T-helper 2 cell treated with Interferon-gamma antibody and Interleukin-4, amounts not matched to agents 100 ng/mL and 5 ng/mL, for 36 hours (primary cell): ENCODE measurements around the gene SOAT1. TPM values are rescaled to one million over a fixed set of nuclear protein-coding genes. Genes with fewer than 3 reads are reported as not detected.
"Not testable (repeated sequence)": the region's sequence is repeated elsewhere in the genome, so short reads cannot be mapped to it uniquely, and the experiment has no call there.

Source experiments
- intact Hi-C: fragments of 100-400 bp; cut with micrococcal nuclease; formaldehyde crosslinking; loops from one replicate; pipeline ENCODE4 v1.15.1; 2023
- total RNA-seq: library from RNA; stranded (reverse); gene quantifications from 2 replicates; pipeline ENCODE4 v1.2.3, GENCODE V29; 2022

The SOAT1 gene
- total RNA-seq, 1 donor from 2014 or later = 43.3 TPM

GRCh38 chr1:179342740-179343404 lies 49.3 kb downstream of the SOAT1 start:
- intact Hi-C loops = no loop called here

- intact Hi-C loops = no loop called here
Observed at GRCh38 chr1:179351281-179351680, 57.7 kb downstream of the SOAT1 start.

- intact Hi-C loops = no loop called here
Observed at GRCh38 chr1:179352236-179352635, 58.6 kb downstream of the SOAT1 start.

- intact Hi-C loops = no loop called here
Observed at GRCh38 chr1:179353546-179353945, 59.9 kb downstream of the SOAT1 start.

- intact Hi-C loops = not testable (repeated sequence)
Observed at GRCh38 chr1:179361631-179362030, 68.0 kb downstream of the SOAT1 start.

GRCh38 chr1:179365342-179366092 lies 71.9 kb downstream of the SOAT1 start, which contains the start of gene AXDND1:
Gene AXDND1 (plus strand): TSS chr1:179365971. CDS start chr1:179366510, 539 bp downstream.
- intact Hi-C loops = loop anchor here (1.0 to 5.0 kb wide), 11 partner anchors 66 to 823 kb away; partner anchors contain the start of genes ABL2, CEP350, RALGPS2 and SOAT1

GRCh38 chr1:179366093-179366800 lies 72.7 kb downstream of the SOAT1 start:
- intact Hi-C loops = loop anchor here (1.0 to 5.0 kb wide), 5 partner anchors 67 to 823 kb away; partner anchors contain the start of genes CEP350 and RALGPS2

GRCh38 chr1:179369751-179370341 lies 76.2 kb downstream of the SOAT1 start:
- intact Hi-C loops = loop anchor here (1.0 to 5.0 kb wide), 7 partner anchors 119 to 643 kb away; partner anchors contain the start of genes CEP350 and RALGPS2

GRCh38 chr1:179372160-179372559 lies 78.6 kb downstream of the SOAT1 start:
- intact Hi-C loops = no loop called here

- intact Hi-C loops = no loop called here
Observed at GRCh38 chr1:179376223-179376622, 82.6 kb downstream of the SOAT1 start.

GRCh38 chr1:179380299-179380698 lies 86.7 kb downstream of the SOAT1 start:
- intact Hi-C loops = no loop called here

- intact Hi-C loops = no loop called here
Observed at GRCh38 chr1:179384027-179384426, 90.4 kb downstream of the SOAT1 start.

- intact Hi-C loops = no loop called here
Observed at GRCh38 chr1:179385510-179385909, 91.9 kb downstream of the SOAT1 start.

- intact Hi-C loops = no loop called here
Observed at GRCh38 chr1:179393721-179394120, 100.1 kb downstream of the SOAT1 start.

GRCh38 chr1:179399399-179399798 lies 105.8 kb downstream of the SOAT1 start:
- intact Hi-C loops = not testable (repeated sequence)

Other genes with a start within 250 kb of the SOAT1 start
- gene TOR3A, start 211.7 kb upstream of the SOAT1 start, total RNA-seq = 44.4 and 45.4 TPM in 2 replicates
- 6.7 and 8.5 TPM in 2 replicates for gene ABL2, start 64.1 kb upstream of the SOAT1 start, total RNA-seq
- not detected in 2 replicates for gene AXDND1, start 72.2 kb downstream of the SOAT1 start, total RNA-seq